ENCODE measurements around the gene RAB10. TPM values are rescaled to one million over a fixed set of nuclear protein-coding genes. Genes with fewer than 3 reads are reported as not detected.
"Not testable (repeated sequence)": the region's sequence is repeated elsewhere in the genome, so short reads cannot be mapped to it uniquely, and the experiment has no call there.

RAB10 gene
- total RNA-seq, 4 donors from 2014 or later = 89.5 to 140 (median 134) TPM

DNA sequence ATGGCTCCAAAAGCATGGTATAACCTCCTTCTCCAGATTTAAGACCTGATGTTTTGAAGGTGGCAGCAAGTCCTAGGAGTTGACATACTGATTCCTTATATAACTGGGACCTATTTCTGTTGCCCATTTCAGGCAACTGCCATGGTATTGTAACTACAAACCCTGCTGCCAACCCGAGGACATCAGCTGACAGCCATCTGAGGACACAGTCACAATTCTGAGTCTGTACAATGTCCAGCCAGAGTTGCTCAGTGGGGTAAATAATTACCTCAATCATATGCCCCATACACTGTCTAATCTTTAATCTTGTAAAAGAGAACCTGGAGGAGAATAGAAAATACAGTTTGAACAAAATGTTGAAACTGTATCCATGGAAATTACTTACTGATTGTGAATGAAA lies 130.3 kb downstream of the RAB10 start:
- Histone ChIP-seq H3K4me1 (no peaks in the 10 kb centered on the region), H3K4me3 (replicated peaks in 1 of 3) (no peak overlapping the region), H3K9me3 (no peaks in the 10 kb centered on the region), H3K27me3 (no peaks in the 10 kb centered on the region), H3K36me3 (no peaks in the 10 kb centered on the region), H3K27ac (no peak overlapping the region)
- 61 to 75% methylated on average over 1 of the region's 1 CpG for WGBS, 2 donors
- intact Hi-C loops (cut with DNase I) = no loop called here
- DNase-seq = no peak
- TF ChIP-seq POLR2A (IDR thresholded peaks at IDR 0.05) = no peak
- TF ChIP-seq, protein P1, sequence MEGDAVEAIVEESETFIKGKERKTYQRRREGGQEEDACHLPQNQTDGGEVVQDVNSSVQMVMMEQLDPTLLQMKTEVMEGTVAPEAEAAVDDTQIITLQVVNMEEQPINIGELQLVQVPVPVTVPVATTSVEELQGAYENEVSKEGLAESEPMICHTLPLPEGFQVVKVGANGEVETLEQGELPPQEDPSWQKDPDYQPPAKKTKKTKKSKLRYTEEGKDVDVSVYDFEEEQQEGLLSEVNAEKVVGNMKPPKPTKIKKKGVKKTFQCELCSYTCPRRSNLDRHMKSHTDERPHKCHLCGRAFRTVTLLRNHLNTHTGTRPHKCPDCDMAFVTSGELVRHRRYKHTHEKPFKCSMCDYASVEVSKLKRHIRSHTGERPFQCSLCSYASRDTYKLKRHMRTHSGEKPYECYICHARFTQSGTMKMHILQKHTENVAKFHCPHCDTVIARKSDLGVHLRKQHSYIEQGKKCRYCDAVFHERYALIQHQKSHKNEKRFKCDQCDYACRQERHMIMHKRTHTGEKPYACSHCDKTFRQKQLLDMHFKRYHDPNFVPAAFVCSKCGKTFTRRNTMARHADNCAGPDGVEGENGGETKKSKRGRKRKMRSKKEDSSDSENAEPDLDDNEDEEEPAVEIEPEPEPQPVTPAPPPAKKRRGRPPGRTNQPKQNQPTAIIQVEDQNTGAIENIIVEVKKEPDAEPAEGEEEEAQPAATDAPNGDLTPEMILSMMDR (IDR thresholded peaks at IDR 0.05) = no peak

DNA sequence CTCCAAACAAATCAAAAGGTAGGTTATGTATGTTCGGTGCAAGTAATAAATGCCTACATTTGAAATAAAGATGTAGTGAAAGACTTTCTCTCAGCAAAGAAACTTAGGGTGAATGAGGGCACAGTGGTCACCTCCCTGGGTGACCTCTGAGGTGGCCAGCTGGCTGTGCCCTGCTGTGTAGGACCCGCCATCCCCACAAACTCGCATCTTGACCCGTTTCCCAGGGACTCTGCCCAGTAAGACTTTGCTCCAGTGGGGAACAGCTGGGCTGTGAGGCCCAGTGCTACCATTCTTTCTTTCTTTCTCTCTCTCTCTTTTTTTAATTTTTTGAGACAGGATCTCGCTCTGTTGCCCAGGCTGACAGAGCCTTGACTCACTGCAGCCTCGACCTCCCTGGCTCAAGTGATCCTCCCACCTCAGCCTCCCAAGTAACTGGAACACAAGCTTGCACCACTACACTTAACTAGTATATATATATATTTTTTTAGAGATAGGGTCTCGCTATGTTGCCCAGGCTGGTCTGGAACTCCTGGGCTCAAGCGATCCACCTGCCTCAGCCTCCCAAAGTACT lies 130.8 kb downstream of the RAB10 start:
- DNase-seq = no peak
- Histone ChIP-seq H3K4me1 (no peaks in the 10 kb centered on the region), H3K36me3 (no peaks in the 10 kb centered on the region), H3K9me3 (no peaks in the 10 kb centered on the region), H3K27me3 (no peaks in the 10 kb centered on the region), H3K4me3 (replicated peaks in 1 of 3) (no peak overlapping the region), H3K27ac (no peak overlapping the region)
- intact Hi-C loops (cut with DNase I) = no loop called here
- WGBS, 2 donors = 89 to 93% methylated on average over 8 of the region's 8 CpGs
- no peak for TF ChIP-seq POLR2A (IDR thresholded peaks at IDR 0.05)
- TF ChIP-seq, protein P1 (IDR thresholded peaks at IDR 0.05) = no peak

DNA sequence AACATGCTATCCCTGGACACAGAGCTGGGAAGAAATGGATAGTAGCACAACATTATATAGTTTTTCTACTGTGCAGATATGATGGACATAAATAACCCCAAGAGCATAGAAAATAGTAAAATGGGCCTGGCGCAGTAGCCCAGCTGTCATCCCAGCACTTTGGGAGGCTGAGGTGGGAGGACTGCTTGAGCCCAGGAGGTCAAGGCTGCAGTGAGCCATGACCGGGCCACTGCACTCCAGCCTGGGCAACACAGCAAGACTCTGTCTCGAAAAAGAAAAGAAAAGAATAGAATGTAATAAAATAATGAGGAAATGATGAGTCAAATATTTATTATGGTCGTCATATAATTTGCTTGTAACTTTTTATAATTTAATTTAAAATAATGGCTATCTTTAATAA lies 131.5 kb downstream of the RAB10 start:
- Histone ChIP-seq H3K9me3 (no peaks in the 10 kb centered on the region), H3K4me3 (replicated peaks in 1 of 3) (no peak overlapping the region), H3K27me3 (no peaks in the 10 kb centered on the region), H3K4me1 (no peaks in the 10 kb centered on the region), H3K36me3 (no peaks in the 10 kb centered on the region), H3K27ac (no peak overlapping the region)
- TF ChIP-seq POLR2A (IDR thresholded peaks at IDR 0.05) = no peak
- TF ChIP-seq, protein P1 (IDR thresholded peaks at IDR 0.05) = no peak
- 94 to 96% methylated on average over 4 of the region's 4 CpGs for WGBS, 2 donors
- no peak for DNase-seq
- intact Hi-C loops (cut with DNase I) = no loop called here

DNA sequence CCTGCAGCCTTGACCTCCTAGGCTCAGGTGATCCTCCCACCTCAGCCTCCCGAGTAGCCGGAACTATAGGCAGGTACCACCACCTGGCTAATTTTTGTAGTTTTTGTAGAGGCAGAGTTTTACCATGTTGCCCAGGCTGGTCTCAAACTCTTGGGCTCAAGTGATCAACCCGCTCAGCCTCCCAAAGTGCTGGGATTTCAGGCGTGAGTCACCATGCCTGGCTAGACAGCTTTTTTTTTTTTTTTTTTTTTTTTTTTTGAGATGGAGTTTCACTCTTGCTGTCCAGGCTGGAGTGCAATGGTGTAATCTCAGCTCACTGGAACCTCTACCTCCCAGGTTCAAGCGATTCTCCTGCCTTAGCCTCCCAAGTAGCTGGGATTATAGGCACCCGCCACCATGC lies 132.7 kb downstream of the RAB10 start:
- H3K9me3 ChIP-seq; H3K4me1 ChIP-seq; H3K36me3 ChIP-seq; H3K27me3 ChIP-seq; H3K4me3 ChIP-seq (replicated peaks in 1 of 3); DNase-seq; H3K27ac ChIP-seq; intact Hi-C loops (cut with DNase I): not testable (repeated sequence)
- WGBS, 2 donors = 94 to 96% methylated on average over 6 of the region's 6 CpGs

DNA sequence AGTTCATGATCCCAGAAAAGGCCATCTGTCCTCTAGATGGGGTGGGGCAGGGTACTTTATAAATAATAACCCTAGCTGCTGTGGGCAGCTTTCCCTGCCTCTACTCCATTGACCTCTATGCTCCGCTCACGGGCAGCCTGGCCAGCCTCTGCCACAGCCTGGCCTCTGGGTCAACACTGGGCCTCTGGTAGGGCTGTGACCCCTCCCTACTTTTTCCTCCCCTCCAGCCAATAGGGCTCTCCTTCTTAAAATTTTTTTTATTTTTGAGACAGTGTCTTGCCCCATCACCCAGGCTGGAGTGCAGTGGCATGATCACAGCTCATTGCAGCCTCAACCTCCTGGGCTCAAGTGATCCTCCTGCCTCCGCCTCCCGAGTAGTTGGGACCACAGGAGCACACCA lies 134.9 kb downstream of the RAB10 start:
- TF ChIP-seq POLR2A (IDR thresholded peaks at IDR 0.05) = no peak
- TF ChIP-seq, protein P1 (IDR thresholded peaks at IDR 0.05) = no peak
- H3K27me3 ChIP-seq = peaks cover 8% of the 10 kb centered on the region
- DNase-seq = no peak
- H3K36me3 ChIP-seq = no peaks in the 10 kb centered on the region
- no peak overlapping the region for H3K4me3 ChIP-seq (replicated peaks in 1 of 3)
- H3K4me1 ChIP-seq = peaks cover 7 to 11% of the 10 kb centered on the region in 2 donors
- WGBS, 2 donors = 91 to 94% methylated on average over 4 of the region's 4 CpGs
- H3K27ac ChIP-seq = no peak overlapping the region
- intact Hi-C loops (cut with DNase I) = no loop called here
- H3K9me3 ChIP-seq = no peaks in the 10 kb centered on the region

DNA sequence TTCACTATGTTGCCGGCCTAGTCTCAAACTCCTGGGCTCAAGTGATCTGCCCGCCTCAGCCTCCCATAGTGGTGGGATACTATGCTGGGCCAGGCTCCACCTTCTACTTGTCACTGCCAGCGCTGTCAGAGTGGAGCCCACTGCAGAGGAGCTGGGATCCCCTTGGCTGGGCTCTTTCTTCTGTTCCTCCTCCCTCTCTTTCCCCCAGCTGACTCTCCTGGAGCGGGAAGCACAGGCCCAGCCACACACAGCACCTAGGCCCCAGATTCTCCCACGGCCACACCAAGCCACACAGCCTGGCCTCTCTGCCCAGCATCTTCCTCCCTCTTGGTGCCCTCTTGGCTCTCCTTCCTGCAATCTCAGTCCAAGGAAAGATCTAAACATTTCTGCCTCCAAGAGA lies 135.3 kb downstream of the RAB10 start:
- Histone ChIP-seq H3K27me3 (peaks cover 10% of the 10 kb centered on the region), H3K36me3 (no peaks in the 10 kb centered on the region), H3K4me1 (peaks cover 11 to 16% of the 10 kb centered on the region in 2 donors), H3K4me3 (replicated peaks in 1 of 3) (no peak overlapping the region), H3K9me3 (no peaks in the 10 kb centered on the region), H3K27ac (no peak overlapping the region)
- intact Hi-C loops (cut with DNase I) = no loop called here
- TF ChIP-seq, protein P1 (IDR thresholded peaks at IDR 0.05) = no peak
- no peak for TF ChIP-seq POLR2A (IDR thresholded peaks at IDR 0.05)
- WGBS, 2 donors = 86 to 89% methylated on average over 5 of the region's 5 CpGs
- no peak for DNase-seq

Data from thyroid gland (tissue), 4 donors.